Midbrain (tissue), 1 donor: ENCODE measurements around the gene ITPR1.
"Not testable (repeated sequence)": the region's sequence is repeated elsewhere in the genome, so short reads cannot be mapped to it uniquely, and the experiment has no call there.

Source experiments
- DNase-seq: peaks from one replicate; lab custom pipeline; 2025; lab: John Stamatoyannopoulos, UW

ITPR1 gene

DNA sequence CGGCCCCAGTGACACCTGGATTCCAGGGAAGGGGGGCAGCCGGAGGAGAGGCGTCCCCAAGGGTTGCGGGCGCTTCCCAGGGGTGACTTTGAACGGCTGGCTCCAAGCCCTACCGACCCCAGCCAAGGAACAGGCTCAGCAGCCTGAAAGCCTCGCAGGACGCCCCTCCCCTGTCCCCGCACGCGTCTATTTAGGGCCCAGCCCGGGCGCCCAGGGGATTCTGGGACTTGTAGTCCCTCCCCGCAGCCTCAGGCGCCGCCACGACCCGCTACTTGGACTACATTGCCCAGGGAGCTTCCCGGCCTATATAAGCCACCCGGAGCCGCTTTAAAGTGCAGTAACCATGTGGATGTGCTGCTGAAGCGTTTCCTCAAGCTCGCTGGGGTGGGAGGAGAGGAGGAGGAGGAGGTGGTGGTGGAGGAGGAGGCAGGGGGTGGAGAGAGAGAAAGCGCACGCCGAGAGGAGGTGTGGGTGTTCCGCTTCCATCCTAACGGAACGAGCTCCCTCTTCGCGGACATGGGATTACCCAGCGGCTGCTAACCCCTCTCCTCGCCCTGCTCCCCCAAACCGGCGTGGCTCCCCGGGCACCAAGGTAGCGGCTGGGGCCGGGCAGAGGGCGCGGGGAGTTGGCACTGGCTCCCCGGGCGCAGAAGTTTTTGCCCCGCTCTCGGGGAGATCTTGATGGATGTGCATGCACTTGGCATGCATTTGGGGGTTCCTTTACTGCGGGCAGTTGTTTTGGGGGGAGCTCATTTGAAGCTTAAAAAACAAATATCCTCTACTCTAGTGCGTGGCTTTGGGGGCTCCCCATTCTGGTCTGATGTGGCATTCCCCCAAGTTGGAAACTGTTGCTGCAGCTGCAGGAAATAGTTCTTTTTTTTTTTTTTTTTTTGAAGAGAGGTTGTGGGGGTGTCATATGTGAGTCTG is at the start of gene ITPR1:
TSS of gene ITPR1 (plus strand) at position 335 of the 927 bp plus-strand sequence. CDS start 23,144 bp downstream, outside the sequence.
- peak; percentile 97 for DNase-seq

DNA sequence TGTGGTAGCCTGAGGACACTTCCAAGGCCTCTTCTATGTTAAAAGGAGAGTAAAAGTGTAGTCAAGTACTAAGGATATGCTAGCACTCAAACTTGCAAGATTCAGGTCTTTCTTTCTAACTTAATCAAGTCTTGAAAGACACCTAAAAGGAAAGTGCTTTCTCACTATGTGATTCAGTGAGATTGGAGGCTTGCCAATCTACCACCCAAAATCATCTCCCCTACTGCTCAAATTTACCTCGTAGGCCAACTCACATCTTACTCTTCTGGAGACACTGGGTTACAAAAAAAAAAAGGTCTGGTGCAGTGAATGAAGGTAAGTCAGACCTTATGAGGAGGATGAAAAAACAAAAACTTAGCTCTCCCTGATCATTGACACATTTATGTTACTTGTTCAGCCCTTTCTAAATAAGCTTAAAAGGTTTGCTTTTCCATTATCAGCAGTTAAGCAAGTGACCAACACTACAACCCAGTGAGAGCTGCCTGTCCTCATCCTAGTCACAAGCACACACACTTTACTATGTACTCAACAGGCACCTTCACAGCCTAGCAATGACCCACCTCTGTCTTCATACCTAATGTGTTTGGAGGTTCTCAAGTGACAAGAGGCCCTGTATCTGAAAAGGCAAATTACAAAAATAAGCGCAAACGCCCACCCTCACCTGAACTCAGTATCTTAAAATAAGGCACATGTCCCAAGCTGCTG is 45.7 kb upstream of the ITPR1 start:
- DNase-seq = no peak

DNA sequence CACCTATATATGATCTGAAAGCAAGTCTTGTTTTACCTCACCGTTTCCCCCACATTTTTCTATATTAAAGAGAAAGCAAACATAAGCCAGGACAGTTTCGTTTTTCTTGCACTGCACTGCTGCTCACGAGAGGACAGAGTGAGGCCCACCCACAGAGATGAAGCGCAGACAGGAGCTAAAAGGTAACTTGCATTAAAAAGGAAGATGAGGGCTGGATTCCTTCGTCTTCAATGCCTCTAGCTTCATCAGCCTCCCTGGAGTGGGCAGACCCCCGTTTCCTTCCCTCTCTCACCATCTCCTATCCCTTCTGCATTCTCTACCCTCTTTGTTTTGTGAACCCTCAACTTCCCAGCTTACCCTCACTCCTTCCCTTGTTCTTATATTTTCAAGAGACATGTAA is 45.0 kb upstream of the ITPR1 start:
- DNase-seq = no peak

DNA sequence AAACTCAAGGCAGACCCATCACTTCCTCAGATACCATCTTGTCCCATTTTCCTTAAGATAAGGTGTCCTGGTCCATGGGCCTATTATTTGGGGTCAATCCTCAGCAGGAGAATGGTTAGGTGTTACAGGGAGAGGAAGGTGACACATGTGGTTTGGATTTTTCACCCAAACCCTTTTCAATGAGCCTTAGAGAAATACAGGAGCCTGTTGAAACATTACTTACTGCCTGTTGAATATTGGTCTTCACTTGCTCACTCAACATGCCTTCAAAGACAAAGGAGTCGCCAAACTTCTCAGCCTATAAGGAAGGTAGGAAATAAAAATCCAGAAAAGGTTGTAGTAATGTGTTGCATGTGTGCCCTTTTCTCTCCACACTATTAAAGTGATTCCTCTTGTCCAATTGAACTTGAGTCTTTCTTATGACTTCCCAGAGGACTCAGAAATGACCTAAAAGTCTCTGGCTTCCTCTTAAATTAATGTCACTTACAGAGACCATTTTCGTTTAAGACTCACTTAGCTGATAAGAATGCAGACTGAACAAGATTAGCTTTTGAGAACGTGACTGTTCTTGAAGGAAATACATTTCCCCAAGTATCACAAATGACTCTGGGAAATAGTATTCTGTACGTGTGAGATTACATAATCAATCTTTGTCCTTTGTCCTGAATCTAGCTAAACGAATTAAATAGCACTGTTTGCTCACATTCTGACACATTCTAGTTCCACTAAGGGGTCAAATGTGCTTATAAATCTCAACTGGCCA is 43.9 kb upstream of the ITPR1 start:
- DNase-seq = no peak

DNA sequence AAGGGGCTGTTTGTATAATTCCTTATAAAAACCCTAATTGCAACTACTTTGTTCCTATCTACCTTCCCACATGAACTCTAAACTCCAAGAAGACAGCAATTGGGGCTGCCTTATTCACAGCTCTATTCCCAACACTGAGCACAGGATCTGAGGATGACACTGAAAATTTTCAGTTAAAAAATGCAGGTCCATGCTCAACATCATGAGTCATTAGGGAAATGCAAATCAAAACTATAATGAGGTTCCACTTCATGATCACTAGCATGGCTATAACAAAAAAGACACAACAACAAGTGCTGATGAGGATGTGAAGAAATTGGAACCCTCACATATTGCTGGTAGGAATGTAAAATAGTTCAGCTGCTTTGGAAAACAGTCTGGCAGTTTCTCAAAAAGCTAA is 39.0 kb upstream of the ITPR1 start:
- no peak for DNase-seq

DNA sequence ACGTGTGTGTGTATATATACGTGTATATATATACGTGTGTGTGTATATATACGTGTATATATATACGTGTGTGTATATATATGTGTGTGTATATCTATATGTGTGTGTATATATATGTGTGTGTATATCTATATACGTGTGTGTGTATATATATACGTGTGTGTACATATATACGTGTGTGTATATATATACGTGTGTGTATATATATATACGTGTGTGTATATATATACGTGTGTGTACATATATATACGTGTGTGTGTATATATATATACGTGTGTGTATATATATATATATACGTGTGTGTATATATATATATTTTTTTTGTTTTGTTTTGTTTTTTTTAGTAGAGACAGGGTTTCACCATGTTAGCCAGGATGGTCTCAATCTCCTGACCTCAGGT is 36.4 kb upstream of the ITPR1 start:
- DNase-seq = not testable (repeated sequence)

DNA sequence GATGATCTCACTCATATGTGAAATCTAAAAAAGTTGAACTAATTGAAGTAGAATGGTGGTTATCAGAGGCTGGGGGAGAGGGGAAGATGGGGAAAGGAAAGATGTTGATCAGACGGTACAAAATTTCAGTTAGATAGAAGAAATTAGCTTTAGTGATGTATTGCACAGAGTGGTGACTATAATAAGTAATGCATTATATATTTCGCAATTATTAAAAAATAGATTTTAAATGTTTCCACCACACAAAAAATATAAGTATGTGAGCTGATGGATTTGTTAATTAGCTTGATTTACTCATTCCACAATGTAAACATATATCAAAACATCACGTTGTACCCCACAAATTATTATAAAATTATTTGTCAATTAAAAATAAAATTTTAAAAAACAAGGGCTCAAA is 34.2 kb upstream of the ITPR1 start:
- no peak for DNase-seq

DNA sequence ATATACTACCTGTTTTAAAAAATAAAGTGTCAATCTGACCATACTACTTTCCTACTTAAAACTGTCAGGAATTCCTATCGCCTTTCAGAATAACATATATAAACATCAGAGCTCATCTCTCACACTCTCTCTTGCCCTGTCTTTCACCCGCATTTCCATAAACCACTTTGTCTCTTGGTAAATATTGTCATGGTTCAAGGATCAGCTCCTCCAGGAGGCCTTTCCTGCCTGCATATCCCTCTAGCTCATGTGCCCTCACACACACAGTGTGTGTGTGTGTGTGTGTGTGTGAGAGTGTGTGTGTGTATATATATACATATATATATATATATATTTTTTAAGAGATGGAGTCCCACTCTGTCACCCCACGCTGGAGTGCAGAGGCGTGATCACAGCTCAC is 32.8 kb upstream of the ITPR1 start:
- no peak for DNase-seq

DNA sequence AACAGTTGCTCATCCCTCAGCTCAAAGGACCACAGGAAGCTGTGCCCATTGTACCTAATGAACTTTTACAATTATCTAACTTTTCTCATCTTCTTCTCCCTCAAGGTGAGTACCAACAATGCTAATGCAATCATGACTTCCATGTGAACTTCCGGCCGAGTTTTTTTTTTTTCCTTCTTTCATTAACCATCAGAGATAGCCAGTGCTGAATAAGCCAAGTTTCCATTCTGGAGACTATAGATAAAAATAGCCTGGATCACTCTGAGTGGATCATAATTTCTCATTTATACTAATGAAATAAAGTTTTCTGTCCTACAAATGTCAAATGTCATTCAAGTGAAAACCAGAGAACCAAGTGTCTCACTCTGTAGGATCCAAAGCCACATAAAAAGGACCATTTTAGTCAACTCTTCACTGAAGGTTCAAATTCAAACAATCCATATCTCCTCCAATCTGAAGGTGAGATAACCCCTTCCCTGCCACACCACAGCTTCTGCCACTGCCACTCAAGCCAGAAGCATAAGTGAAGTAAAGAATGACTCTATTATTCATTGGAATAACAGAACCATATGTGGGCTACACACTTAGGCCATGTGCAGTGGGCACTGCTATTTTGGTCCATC is 31.6 kb upstream of the ITPR1 start:
- no peak for DNase-seq

DNA sequence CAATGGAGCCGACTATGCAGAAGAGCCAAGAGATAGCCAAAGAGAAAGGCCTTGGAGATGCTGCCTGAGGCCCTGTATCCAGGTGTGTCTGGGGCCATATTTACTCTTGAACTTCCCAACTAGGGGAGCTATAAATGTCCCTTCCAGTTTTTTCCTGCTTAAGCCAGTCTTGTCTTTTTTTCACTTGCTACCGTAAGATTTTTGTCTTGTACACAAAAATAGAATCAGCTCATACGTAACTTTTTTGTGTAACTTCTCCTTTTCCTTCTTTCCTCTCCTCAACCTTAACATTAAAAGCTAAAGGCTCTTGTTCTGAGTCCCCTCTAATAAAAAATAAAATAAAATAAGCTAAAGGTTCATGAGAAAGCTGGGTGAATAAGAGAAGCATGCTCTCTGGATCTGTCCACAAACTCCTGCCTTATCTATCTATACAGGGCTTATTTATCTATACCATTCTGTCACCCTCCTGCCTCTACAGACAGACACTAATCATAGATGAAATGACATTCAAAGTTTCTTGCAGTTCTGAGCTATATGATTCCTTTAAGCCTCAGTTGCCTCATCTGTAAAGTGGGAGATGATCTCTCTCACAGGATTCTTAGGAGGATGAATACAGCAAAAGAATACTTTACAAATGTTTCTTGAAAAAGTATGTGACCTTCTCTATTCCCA is 30.6 kb upstream of the ITPR1 start:
- no peak for DNase-seq

DNA sequence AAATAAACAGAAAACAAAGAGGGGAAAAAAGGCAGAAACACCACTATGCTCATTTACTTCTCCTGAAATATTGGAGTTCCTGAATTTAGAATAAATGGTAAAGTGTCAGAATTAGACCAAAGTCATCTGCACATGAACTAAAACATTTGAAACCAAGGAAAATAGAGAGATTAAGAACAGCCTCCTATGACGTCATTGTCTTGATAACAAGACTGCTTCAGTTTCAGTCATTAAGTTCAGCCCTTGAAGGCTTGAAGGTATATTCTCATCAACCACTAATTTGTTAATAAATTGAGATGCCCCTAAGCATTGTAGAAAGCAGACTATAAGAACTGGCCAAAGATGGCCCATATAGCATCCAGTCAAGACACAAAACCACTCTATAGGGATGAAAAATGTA is 28.6 kb upstream of the ITPR1 start:
- no peak for DNase-seq

DNA sequence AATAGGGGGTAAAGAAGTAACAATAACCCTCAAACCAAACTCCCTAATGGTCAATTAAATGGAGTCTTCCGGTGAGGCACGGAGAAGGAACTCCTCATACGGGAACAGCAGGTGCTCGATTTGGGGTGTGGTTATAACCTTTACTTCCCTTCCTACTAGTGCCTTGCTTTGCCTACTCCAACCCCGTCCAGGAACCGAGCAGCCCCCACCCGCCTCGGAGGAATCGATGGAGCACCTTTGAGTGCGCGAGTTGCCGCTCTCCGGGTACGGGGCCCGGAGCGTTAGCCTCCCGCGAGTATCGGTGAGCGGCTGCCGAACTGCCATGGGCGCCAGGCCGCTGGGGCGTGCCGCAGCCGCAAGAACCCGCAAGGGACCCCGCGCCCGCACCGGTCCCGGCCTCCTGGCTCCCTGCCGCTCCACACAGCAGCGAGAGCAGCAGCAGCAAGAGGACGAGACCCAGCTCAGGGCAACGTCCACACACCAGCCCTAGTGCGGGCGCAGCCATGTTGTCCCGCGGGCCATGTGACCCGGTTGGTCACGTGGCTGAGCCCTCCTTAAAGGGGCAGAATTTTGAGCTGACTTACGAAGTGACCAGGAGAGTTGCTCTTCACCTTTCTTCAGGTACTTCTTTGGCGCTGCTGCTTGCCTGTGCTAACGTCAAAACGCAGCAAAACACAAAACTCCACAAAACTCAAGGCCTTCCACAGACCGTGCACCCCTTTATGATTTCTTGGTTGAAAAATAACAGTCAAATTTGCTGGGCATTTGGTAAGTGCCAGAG is 26.2 kb upstream of the ITPR1 start, which contains the start of gene SUMF1:
TSS of gene SUMF1 (minus strand) at position 529 of the 781 bp plus-strand sequence. CDS start at position 505, 24 bp downstream.
- DNase-seq = peak; percentile 90

DNA sequence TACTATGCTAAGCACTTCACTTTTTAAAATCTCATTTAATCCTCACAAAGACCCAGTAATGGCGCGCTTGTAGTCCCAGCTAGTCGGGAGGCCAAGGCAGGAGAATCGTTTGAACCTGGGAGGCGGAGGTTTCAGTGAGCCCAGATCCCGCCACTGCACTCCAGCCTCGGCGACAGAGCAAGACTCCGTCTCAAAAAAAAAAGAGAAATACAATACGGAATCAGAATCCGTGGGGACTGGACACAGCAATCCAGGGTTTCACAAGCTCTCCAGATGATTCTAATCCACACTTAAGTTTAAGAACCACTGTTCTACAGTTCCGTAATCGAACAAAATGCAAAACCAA is 25.7 kb upstream of the ITPR1 start:
- no peak for DNase-seq

DNA sequence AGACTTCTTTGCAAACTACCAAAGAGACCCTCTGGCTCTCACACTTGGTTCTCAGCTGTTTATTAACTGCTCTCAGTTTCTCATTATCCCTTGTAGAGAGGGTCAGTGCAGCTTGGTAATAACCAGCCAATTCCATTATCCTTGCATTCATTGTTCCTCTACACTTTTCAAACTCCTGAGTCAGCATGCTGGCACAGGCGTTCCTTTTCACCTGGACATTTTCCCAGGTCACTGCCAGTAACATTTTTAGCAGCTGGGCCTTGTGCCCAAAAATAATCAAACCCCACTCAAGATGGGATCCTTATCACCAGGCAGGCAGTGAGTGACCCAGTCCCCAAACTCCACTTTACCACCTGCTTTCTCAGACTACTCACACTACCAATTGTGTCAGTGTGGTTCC is 21.2 kb upstream of the ITPR1 start:
- DNase-seq = no peak

DNA sequence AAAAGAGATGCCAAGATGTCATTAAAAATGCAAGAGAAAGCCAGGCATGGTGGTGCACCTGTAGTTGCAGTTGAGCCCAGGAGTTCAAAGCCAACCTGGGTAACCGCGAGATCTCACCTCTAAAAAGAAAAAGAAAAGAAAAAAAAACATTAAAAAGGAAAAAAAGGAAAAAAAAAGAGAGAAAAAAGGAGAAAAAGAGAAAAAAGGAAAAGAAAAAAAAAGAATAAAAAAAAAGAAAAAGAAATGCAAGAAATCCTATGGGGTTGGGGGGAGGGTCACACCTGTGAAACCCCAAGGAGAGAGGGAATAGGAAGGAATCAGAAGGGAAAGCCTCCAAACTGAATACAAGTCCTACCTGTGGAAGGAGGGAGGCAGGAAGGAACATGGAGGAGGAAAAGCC is 20.8 kb upstream of the ITPR1 start:
- no peak for DNase-seq

DNA sequence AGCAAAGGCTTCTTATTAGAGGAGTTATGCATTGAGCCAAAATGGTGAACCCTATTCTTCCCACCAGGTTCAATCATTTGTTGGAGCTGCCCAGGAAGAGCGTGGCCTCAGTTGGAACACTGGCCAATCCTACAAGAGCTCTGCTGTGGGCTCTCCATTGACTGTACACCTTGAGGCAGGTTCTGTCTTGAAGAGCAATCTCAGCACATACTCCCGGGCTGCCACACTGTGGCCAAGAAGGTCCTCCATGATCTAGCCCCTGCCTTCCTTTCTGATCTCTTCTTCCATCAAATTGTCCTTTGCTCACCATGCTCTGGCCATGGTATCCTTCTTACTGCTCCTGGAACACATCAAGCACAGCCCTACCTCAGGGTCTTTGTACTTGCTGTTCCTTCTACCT is 20.4 kb upstream of the ITPR1 start:
- no peak for DNase-seq

DNA sequence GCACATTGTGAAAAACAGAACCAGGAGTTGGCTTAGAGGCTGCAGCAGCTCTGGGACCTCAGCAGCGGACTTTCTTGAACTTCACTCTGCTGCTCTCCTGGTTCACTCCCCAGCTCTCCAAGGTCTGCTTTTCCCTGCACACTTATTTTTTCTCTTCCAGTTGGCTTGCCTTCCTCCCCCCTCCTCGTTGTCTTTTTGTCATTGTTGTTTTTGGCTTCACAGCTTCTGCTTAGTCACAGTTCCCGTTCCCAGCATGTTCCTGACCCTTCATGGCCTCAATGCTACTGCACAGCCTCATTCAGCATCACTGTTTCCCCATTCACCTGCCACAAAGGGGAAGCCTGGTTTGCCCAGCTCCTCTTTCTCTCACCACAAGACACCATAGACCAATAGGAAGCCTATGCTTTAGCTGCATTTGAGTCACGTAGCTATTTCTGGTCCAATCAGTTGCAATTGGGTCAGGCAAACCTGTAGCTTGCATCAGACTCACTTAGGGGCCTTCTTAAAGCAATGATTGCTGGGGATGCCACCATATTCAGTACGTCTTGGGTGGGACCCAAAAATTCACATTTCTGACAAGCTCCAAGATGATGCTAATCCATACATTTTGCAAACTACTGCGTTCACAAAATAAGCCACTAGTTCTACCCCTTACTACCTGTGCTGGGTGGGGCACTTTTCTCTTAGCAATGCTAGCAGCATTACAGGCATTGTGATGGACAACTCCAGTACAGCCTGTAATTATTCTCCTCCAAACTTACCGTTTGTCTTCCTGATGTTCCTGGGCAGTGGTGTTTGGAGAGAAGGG is 18.3 kb upstream of the ITPR1 start:
- peak; percentile 12 for DNase-seq

DNA sequence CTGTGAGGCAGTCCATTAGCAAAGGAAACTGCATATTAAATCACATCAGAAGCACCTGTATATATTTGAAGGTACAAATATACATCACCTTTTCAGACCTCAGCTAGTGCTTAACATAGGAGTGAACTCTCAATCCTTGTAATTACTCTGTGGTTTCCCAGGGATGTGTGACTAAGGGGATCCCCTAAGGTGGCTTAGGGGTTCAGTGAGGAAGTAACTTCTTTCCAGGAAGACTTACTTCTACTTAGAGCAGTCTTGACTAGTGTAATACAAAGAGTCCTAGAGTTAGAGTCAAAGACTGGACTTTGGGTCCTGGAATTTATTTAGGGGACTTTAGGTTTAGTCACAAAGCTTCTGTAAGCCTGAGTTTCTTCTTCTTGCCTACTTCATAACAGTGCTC is 17.3 kb upstream of the ITPR1 start:
- no peak for DNase-seq

DNA sequence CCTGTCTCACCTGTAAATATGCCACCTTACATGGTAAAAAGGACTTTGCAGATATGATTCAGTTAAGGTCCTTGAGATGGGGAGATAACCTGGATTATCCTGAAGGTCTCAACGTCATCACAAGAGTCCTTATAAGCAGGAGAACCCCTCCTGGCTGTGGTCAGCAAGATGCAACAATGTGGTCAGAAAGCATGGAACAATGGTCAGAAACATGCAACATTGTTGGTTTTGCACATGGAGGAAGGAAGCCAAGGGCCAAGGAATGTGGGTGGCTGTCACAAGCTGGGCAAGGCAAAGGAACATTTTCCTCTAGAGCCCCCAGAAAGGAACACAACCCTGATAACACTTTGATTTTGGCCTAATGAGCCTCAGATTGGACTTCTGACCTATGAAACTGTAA is 16.7 kb upstream of the ITPR1 start:
- DNase-seq = no peak

DNA sequence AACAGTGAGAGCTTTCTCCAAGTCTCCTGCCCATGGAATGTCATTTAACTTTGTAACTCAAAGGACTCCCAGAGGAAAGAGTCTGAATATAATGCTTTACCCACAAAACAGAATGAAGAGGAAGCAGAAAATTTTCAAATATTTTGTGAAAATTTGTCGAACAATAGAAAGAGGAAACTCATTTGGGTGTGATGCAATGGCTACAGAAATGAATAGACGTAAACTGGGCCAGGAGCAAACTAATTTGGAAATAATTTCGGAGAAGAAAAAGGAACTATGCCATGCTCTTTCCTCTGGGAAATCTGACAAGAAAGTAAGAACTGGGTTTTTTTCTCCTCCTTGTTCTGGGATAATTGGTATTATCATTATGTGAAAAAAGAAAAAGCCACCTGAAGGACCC is 14.9 kb upstream of the ITPR1 start:
- DNase-seq = no peak
